Endodermal cell (in vitro differentiated cells): ENCODE data around the gene MASP1. TPM values are rescaled to one million over a fixed set of nuclear protein-coding genes. Genes with fewer than 3 reads are reported as not detected.

ENCODE experiments used
- DNase-seq: peaks from one replicate; pipeline ENCODE4 v3.0.0-alpha.2; 2017
- H3K27ac ChIP-seq: 2 replicates; pipeline ENCODE4 v1.5.1; 2013; ENCODE audit warnings: mild to moderate bottlenecking, low read depth, low read length, moderate library complexity
- H3K27me3 ChIP-seq: 2 replicates; pipeline ENCODE4 v1.6.1; 2013; ENCODE audit warnings: mild to moderate bottlenecking, low read length, moderate library complexity; ENCODE audit not compliant: insufficient read depth, control insufficient read depth, poor library complexity, severe bottlenecking
- H3K36me3 ChIP-seq: 2 replicates; pipeline ENCODE4 v1.7.0; 2013; ENCODE audit warnings: mild to moderate bottlenecking, low read length, moderate library complexity; ENCODE audit not compliant: control insufficient read depth, insufficient read depth
- H3K4me1 ChIP-seq: one replicate; pipeline ENCODE4 v1.7.0; 2013; ENCODE audit warnings: low read length; ENCODE audit not compliant: control insufficient read depth, insufficient read depth
- H3K4me3 ChIP-seq: 2 replicates; pipeline ENCODE4 v1.5.1; 2013; ENCODE audit warnings: mild to moderate bottlenecking, low read length, moderate library complexity
- H3K9ac ChIP-seq: 2 replicates; pipeline ENCODE4 v1.6.1; 2013; ENCODE audit warnings: mild to moderate bottlenecking, low read length, moderate library complexity; ENCODE audit not compliant: poor library complexity, severe bottlenecking; ENCODE audit errors: extremely low read depth
- H3K9me3 ChIP-seq: 2 replicates; pipeline ENCODE4 v1.6.1; 2013; ENCODE audit warnings: mild to moderate bottlenecking, low read length, moderate library complexity; ENCODE audit not compliant: control insufficient read depth
- H3K27ac Mint-ChIP-seq: 2 replicates; pipeline ENCODE4 v1.8.0; 2020; ENCODE audit warnings: mixed read lengths
- H3K27me3 Mint-ChIP-seq: 2 replicates; pipeline ENCODE4 v1.8.0; 2021; ENCODE audit warnings: mild to moderate bottlenecking, mixed read lengths; ENCODE audit not compliant: insufficient read depth
- H3K36me3 Mint-ChIP-seq: 2 replicates; pipeline ENCODE4 v1.8.0; 2020; ENCODE audit warnings: low read depth, mixed read lengths
- H3K4me1 Mint-ChIP-seq: 2 replicates; pipeline ENCODE4 v1.8.0; 2020; ENCODE audit warnings: mixed read lengths
- H3K4me3 Mint-ChIP-seq: 2 replicates; pipeline ENCODE4 v1.8.0; 2020; ENCODE audit warnings: mild to moderate bottlenecking, moderate library complexity, mixed read lengths
- H3K9me3 Mint-ChIP-seq: 2 replicates; pipeline ENCODE4 v1.8.0; 2020; ENCODE audit warnings: mild to moderate bottlenecking, mixed read lengths
- WGBS, 2 experiments: methylation state at CpG; one replicate each; pipeline versions ENCODE4 v1.1.5 to v1.1.7; 2013; ENCODE audit warnings: missing lambda C conversion rate in 2 of 2, mixed read lengths in 1 of 2; ENCODE audit not compliant: insufficient coverage in 1 of 2, insufficient read length in 1 of 2; 5-methylcytosine and 5-hydroxymethylcytosine counted together
- total RNA-seq, 2 donors: library from RNA; stranded (reverse); fragmentation: NEBNext Ultra II Directional in 1 of 2; extraction: Animal tissue kit (Norgen Biotek cat#: 25700) in 1 of 2; gene quantifications; 2 replicates in 1 of 2; 3 replicates in 1 of 2; pipeline ENCODE4 v1.2.1, GENCODE V29; 2021
- TF ChIP-seq, protein P1 (sequence below): fragments of 200-600 bp; sonication (generic); conservative IDR thresholded peaks from 2 replicates; pipeline ENCODE4 v1.5.0; 2021; ENCODE audit warnings: antibody characterized with exemption, mild to moderate bottlenecking

The MASP1 gene
- total RNA-seq, 2 donors from 2014 or later: 0.09 to 0.57 TPM

DNA sequence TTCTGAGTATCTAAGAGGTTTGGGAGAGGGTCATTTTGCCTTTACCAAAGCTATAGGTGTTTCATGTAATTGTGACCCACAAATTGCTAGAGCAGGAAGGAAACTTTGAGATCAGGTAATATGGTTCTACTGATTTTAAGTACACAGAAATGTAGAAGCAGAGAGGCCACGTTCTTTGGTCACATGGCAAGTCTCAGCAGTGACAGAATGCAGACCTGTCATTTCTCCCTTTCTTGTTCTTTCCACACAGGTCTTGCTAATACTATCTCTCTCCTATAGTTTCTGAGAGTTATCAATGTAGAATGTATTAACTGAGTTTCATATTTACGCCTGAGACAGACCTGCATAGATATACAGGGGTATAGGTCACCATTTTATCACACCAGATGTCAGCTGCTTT, 105.2 kb downstream of the MASP1 start:
- Mint-ChIP-seq H3K9me3 (no peaks in the 10 kb centered on the region), H3K36me3 (no peaks in the 10 kb centered on the region), H3K27me3 (peaks cover 5% of the 10 kb centered on the region), H3K4me1 (peaks cover 42% of the 10 kb centered on the region), H3K4me3 (no peak overlapping the region), H3K27ac (no peak overlapping the region)
- WGBS, 2 experiments: 86 to 100% methylated on average over 1 to 2 of the region's 2 CpGs
- Histone ChIP-seq H3K9me3 (no peaks in the 10 kb centered on the region), H3K4me1 (peaks cover 4% of the 10 kb centered on the region), H3K27ac (no peak overlapping the region), H3K27me3 (no peaks in the 10 kb centered on the region), H3K36me3 (no peaks in the 10 kb centered on the region), H3K9ac (no peak overlapping the region), H3K4me3 (no peak overlapping the region)
- no peak for DNase-seq
- TF ChIP-seq, protein P1, sequence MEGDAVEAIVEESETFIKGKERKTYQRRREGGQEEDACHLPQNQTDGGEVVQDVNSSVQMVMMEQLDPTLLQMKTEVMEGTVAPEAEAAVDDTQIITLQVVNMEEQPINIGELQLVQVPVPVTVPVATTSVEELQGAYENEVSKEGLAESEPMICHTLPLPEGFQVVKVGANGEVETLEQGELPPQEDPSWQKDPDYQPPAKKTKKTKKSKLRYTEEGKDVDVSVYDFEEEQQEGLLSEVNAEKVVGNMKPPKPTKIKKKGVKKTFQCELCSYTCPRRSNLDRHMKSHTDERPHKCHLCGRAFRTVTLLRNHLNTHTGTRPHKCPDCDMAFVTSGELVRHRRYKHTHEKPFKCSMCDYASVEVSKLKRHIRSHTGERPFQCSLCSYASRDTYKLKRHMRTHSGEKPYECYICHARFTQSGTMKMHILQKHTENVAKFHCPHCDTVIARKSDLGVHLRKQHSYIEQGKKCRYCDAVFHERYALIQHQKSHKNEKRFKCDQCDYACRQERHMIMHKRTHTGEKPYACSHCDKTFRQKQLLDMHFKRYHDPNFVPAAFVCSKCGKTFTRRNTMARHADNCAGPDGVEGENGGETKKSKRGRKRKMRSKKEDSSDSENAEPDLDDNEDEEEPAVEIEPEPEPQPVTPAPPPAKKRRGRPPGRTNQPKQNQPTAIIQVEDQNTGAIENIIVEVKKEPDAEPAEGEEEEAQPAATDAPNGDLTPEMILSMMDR: no peak

DNA sequence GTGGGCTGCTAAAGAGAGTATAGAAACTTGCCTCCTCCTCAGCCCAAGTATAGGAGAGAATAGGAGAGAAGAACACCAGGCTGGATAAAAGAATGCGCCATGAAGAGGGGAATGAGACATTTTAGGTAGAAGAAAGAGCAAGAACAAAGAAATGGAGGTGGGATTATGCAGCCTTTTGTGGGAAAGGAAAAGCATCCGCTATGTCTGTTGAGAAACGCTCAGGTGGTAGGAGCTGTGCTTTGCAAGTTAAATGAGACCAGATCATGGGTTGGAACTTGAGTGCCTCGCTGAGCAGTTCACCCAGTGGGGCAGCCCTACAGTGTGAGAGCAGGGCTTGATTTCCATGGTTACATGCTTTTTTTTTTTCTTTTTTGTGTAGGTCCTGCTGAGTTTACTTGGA, 105.8 kb downstream of the MASP1 start:
- H3K4me1 ChIP-seq: peaks cover 4% of the 10 kb centered on the region
- no peaks in the 10 kb centered on the region for H3K27me3 ChIP-seq
- H3K36me3 Mint-ChIP-seq: no peaks in the 10 kb centered on the region
- DNase-seq: peak; percentile 85
- H3K27me3 Mint-ChIP-seq: peaks cover 9% of the 10 kb centered on the region
- no peak overlapping the region for H3K9ac ChIP-seq
- H3K36me3 ChIP-seq: no peaks in the 10 kb centered on the region
- H3K9me3 ChIP-seq: no peaks in the 10 kb centered on the region
- no peak overlapping the region for H3K27ac ChIP-seq
- 65 to 74% methylated on average over 3 to 4 of the region's 4 CpGs for WGBS, 2 experiments
- H3K4me3 ChIP-seq: no peak overlapping the region
- peak overlapping the region; percentile 28 for H3K27ac Mint-ChIP-seq
- TF ChIP-seq, protein P1: no peak
- peaks cover 48% of the 10 kb centered on the region for H3K4me1 Mint-ChIP-seq
- no peaks in the 10 kb centered on the region for H3K9me3 Mint-ChIP-seq
- no peak overlapping the region for H3K4me3 Mint-ChIP-seq

Other genes starting within 250 kb of the MASP1 start
- gene RPL39L, start 152.2 kb downstream of the MASP1 start, total RNA-seq: 10 to 100 TPM; 26.8 to 34.5 TPM
- under 1 TPM in 1 of 2 donors, not detected in 1; 0.88 TPM for gene RTP1, start 94.3 kb downstream of the MASP1 start, total RNA-seq
- not detected for gene RTP4, start 76.6 kb upstream of the MASP1 start, total RNA-seq